HG02571 (cell line): ENCODE measurements around the gene TCF3.

Experiments
- ATAC-seq: cut with Tn5 transposase; IDR thresholded peaks from one replicate; pipeline ENCODE4 v1.9.1; 2021; ENCODE audit warnings: mild to moderate bottlenecking, moderate library complexity; ENCODE audit not compliant: unreplicated experiment

Gene TCF3

DNA sequence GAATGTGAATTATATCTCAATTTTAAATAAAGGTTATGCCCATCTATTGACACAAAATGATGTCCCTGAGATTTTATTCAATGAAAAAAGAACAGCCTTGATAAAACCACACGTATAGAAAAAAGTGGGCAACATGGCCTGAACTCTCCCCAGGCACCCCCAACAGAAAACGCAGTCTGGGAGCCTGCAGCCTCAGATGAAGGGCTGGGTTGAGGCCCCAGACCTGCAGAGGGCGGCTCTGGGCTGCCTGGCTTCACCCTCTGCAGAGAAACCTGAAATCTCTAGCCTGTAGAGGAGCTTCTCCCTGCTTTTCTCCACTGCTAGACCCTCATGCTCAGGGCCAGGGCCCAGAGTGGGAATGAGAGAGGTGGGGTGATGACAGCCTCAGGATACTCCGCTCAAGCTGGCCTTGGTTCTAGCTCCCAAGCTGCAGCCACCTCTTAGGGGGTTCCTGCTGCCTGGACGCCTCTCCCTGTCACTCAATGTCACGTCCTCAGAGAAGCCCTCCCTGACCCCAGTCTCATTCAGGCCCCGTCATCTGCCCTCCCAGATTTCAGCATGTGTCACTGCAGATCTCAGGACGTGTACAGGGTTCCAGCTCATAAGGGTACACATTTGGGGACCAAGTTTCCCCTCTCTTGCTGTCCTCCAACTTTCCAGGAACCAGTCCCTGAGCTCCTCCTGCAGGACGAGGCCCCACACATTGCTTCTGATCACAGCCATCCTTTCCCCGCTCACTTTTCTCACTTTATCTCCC lies 61.6 kb downstream of the TCF3 start:
- no peak for ATAC-seq

DNA sequence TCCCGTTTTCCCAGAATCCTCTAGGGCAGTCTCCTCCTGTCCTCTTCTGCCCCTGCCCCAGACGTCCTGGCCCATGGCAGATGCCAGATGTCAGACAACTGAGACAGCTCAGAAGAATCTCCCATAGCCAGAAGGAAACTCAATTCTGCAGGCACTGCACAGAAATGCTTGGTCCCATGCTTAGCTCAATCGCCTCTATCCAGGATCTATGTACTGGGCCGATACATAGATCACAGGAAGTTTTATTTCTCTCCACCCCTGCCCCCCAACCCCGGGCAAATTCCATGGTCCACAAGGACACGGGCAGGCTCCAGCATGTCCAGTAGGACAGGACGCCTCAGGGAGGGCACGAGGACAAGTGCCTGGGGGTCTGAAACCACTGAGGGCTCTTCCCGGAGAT lies 64.5 kb downstream of the TCF3 start:
- ATAC-seq: no peak

- no peak for ATAC-seq
Measured at GRCh38 chr19:1585243-1585580, 67.2 kb downstream of the TCF3 start.

- no peak for ATAC-seq
Measured at GRCh38 chr19:1584500-1585242, 67.7 kb downstream of the TCF3 start.

- no peak for ATAC-seq
Measured at GRCh38 chr19:1582201-1582600, 70.2 kb downstream of the TCF3 start.

- ATAC-seq: no peak
Measured at GRCh38 chr19:1580957-1581356, 71.5 kb downstream of the TCF3 start.

DNA sequence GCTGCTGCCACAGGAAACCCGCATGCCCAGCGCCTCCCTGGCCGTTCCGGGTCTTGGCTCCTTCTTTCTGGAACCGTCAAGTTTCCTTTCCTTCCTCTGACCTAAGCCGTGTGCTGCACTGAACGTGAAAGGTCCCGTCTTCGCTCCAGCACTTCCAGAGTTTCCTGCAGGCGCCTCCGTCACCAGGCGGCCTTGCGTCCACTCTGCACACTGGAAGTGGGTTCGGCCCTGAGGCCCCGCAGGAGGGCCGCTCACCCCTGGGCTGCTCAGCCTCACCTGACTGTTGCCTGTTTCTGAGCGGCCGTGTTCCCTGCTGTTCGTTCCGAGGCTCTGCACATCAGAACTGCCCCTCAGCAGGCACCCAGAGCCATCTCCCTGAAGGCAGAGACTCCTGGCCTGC lies 72.0 kb downstream of the TCF3 start:
- no peak for ATAC-seq

GRCh38 chr19:1579222-1579621 lies 73.2 kb downstream of the TCF3 start:
- ATAC-seq: no peak

DNA sequence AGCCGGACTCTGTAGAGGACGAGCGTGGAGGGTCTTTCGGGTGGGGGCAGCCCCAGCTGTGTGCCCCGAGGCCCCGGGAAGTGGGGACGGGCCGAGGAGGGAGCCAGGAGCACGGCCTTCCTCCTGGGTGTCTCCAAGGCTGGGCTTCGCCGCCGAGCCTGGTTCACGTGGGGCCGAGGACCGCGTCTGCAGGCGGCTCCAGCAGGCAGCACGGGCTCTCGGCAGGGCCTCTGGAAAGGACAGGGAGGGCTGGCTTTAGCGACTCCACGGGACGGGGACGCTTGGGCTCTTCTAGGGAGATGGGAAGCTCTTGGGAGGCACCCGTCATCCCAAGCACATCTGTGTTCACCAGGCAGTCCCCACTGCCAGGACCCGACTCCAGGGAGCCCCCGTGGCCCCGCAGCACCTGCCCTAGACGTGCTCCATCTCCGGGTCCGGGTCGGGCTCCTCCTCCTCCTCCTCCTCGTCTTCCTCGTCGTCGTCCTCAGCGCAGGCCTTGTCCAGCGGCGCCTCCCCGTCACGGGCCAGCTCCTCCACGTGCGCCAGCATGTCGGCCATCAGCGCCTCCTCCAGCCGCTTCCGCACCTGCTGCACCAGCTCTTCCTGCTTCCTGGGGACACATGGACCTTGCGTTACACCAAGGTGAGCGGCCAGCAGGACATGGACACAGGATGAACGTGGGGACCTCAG lies 74.3 kb downstream of the TCF3 start:
- no peak for ATAC-seq

DNA sequence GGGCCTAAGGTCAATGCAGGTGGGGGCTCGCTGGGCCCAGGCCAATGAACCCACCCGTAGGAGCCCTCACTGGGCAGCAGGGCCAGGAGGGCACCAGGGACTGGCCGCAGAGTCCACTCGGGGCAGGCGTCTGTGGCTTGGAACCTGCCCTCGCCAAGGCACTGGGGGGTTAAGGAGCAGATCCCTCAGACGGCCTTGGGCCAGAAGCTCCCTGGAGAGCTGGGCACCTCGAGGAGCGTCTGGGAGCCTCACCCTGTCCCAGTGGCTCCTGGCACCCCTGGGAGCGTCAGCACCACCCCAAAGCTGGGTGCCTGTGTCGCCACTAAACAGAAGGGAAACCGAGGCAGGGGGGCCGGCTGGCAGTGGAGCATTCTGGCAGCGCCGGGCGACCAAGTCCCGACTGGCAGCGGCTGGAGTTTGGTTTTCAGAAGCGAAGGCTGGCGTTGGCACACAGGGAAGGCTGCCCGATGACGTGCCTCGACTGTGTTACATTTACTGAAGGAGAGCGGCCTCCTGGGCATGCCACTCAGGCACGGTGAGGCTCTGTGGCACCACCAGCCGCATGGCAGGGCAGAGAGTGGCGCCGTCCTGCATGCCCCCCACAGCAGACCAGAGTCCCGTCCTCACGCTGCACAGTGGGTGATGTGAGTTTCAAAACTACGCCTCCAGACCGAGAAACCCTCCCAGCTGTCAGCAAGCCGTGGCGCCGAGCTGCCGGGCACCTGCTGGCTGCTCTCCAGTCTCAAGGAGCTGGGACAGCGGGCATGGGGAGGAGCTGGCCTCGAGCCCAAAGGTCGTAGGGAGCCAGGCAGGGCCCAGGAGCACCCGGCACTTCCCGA lies 75.1 kb downstream of the TCF3 start:
- no peak for ATAC-seq

- no peak for ATAC-seq
Measured at GRCh38 chr19:1576242-1577089, 75.9 kb downstream of the TCF3 start.

GRCh38 chr19:1575323-1576241 lies 76.8 kb downstream of the TCF3 start:
- ATAC-seq: no peak

DNA sequence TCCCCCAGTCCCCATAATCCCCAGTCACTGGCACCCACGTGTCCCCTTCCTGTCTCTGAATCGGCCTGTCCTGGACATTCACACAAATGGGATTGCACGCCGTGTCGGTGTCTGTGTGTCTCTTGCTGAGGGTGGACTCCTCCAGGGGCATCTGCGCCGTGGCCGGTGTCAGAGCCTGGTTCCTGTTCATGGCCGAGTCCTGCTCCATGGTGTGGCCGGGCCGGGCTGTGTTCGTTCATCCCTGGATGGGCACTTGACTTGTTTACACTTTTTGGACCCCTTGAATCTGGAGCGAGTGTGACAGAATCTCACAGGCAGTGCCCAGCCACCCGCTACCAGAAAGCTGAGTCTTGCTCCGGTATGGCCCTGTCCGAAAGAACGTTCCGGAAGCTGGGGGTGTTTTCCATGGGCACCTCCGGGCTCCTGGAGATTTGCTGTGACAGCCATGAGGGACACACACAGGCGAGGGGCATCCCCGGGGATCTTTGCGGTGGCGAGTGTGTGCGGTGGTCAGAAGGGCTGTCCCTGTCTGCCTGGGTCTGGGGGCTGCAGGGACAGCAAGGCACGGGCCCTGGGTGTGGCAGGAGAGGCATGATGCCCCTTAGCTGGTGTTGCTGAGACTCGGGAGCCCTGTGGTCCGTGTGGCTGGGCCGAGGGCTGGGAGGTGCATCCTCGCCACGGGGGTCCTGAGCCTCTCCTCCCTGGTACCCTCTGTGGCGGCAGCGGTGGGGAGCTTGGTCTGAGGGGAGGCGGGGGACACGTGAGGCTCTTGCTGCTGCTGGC lies 77.9 kb downstream of the TCF3 start:
- ATAC-seq: no peak

DNA sequence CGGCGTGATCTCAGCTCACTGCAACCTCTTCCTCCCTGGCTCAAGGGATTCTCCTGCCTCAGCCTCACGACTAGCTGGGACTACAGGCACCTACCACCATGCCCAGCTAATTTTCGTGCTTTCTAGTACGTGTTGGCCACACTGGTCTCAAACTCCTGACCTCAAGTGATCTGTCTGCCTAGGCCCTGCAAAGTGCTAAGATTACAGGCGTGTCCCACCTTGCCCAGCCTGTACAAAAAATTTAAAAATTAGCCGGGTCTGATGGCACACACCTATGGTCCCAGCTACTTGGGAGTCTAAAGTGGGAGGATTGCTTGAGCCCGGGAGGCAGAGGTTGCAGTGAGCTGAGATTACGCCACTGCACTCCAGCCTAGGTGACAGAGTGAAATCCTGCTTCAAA lies 79.6 kb downstream of the TCF3 start:
- ATAC-seq: no peak

DNA sequence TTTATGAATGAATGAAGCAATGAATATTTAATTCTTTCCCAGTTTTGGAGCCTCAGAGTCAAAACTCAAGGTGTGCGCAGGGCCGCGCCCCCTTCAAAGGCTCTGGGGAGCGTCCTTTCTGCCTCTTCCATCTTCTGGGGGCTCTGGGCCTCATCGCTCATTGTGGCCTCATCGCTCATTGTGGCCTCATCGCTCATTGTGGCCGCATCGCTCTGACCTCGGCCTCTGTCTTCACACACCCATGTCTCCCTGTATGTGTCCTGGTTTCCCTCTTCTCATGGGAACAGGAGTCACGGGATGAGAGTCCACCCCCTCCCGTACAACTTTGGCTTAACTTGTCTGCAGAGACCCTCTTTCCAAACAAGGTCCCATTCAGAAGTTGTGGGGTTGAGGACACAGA lies 81.1 kb downstream of the TCF3 start:
- no peak for ATAC-seq

- ATAC-seq: no peak
Measured at GRCh38 chr19:1570836-1571235, 81.6 kb downstream of the TCF3 start.

- no peak for ATAC-seq
Measured at GRCh38 chr19:1569997-1570396, 82.4 kb downstream of the TCF3 start.

DNA sequence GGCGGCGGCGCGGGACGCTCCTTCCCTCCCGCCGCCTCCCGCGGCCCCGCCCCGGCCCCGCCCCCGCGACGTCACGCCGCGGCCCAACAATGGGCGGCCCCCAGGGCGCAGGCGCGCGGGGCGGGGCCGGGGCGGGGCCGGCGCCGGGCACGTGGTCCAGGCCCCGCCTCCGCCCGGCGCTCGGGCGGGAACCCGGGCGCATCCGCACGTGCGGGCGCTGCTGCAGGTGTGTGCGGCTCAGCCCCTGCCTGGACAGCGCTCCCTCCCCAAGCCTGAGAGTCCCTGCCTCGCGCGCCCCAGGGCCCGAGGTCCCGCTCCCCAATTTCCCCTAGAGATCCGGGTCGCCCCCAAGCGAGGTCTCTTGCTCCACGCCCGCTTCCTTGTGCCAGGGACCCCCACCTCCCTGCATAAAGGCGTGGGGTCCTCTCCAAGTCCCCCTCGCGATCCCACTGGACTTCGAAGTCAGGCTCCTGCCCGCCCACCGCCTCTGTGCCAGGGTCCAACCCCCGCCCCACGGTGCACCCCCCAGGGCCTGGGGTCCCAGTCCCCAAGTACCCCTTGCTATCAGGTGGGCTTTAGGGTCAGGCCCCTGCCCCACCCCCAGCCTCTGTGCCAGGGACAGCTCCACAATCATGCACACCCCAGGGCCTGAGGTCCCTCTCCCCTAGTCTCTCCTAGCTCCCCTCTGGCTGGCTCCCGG lies 83.9 kb downstream of the TCF3 start, which contains the start of gene MEX3D:
TSS of gene MEX3D (minus strand) at position 6 of the 700 bp plus-strand sequence. CDS start 267 bp downstream, outside the sequence.
- ATAC-seq: peak; percentile 58
